ENCODE measurements around the gene TBC1D22A. TPM values are rescaled to one million over a fixed set of nuclear protein-coding genes. Genes with fewer than 3 reads are reported as not detected.
"Not testable (repeated sequence)": the region's sequence is repeated elsewhere in the genome, so short reads cannot be mapped to it uniquely, and the experiment has no call there.

TBC1D22A gene
- total RNA-seq, 1 donor from 2014 or later: 34.1 TPM

DNA sequence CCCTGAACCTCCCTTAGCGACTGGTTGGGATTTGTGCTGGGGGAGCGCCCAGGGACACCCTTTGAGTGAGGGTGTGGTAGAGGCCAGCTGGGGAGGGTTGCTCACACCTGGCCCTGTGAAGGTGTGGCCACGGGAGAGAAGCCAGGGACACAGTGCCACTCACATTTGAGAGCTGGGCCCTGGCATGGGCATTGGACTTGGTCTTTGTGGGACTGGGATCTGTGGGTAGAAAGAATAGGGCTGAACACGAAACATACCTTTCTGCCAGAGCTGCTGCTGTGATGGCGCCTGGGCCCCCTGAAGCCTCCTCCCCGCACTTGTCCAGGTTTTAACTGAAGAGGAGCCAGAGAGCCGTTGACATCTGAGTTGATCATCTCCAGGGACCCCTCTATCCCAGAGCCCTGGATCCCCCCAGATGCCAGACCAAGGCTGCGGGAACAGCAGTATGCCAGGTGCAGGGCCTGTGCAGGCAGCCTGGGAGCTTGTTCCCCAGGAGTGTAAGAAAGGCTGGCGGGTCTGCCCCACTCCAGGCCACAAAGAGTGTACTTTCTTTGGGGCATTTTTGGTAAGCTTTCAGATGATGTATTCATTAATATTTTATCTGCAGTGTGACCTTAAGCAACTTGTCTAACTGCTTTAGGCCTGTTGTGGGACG lies 284.1 kb downstream of the TBC1D22A start:
- TF ChIP-seq, protein P1, sequence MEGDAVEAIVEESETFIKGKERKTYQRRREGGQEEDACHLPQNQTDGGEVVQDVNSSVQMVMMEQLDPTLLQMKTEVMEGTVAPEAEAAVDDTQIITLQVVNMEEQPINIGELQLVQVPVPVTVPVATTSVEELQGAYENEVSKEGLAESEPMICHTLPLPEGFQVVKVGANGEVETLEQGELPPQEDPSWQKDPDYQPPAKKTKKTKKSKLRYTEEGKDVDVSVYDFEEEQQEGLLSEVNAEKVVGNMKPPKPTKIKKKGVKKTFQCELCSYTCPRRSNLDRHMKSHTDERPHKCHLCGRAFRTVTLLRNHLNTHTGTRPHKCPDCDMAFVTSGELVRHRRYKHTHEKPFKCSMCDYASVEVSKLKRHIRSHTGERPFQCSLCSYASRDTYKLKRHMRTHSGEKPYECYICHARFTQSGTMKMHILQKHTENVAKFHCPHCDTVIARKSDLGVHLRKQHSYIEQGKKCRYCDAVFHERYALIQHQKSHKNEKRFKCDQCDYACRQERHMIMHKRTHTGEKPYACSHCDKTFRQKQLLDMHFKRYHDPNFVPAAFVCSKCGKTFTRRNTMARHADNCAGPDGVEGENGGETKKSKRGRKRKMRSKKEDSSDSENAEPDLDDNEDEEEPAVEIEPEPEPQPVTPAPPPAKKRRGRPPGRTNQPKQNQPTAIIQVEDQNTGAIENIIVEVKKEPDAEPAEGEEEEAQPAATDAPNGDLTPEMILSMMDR (IDR thresholded peaks at IDR 0.05): no peak
- Histone ChIP-seq H3K4me1 (peaks cover 12% of the 10 kb centered on the region), H3K36me3 (peaks cover 4% of the 10 kb centered on the region), H3K27me3 (ENCODE audit: low read depth) (no peaks in the 10 kb centered on the region), H3K27ac (no peak overlapping the region), H3K9me3 (no peaks in the 10 kb centered on the region), H3K4me3 (no peak overlapping the region)
- ATAC-seq (no peak), DNase-seq (peak; percentile 35)
- intact Hi-C loops (cut with DNase I): no loop called here

DNA sequence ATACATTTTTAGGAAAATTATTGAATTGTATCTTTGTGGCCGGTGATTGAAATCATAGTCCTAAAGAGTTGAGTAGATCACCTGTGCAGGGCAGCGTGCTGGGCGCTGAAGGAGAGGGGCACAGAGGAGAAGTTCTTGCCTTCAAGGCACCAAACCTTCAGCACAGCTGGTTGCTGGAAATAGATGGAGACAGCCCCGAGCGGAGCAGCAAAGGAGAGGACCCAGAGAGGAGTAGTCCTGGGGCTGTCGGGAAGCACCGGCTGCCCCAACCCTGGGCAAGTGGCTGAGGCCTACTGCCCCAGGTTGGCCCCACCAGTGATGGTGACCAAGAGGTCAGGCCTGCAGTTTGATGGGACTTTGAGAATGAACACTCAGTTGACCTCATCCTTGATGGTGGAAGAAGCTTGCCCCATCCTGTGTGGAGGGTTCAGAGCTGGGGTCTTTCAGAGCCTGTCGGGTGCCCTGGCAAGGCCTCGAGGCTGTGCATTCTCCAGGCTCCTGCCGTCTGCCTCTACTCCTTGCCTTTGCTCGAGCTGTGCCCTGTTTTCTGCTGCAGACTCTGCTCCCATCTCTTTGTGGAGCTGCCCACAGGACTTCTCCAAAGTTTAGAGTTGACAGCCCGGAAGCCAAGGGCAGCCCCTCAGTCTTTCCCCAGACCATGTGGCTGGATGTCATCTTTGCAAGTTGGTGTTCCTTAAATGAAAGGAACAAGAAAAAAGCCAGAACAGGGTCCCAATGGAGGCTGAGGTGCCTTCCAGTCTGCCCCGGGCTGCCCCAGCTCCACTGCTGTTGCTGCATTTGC lies 285.1 kb downstream of the TBC1D22A start:
- peaks cover 12% of the 10 kb centered on the region for H3K4me1 ChIP-seq

DNA sequence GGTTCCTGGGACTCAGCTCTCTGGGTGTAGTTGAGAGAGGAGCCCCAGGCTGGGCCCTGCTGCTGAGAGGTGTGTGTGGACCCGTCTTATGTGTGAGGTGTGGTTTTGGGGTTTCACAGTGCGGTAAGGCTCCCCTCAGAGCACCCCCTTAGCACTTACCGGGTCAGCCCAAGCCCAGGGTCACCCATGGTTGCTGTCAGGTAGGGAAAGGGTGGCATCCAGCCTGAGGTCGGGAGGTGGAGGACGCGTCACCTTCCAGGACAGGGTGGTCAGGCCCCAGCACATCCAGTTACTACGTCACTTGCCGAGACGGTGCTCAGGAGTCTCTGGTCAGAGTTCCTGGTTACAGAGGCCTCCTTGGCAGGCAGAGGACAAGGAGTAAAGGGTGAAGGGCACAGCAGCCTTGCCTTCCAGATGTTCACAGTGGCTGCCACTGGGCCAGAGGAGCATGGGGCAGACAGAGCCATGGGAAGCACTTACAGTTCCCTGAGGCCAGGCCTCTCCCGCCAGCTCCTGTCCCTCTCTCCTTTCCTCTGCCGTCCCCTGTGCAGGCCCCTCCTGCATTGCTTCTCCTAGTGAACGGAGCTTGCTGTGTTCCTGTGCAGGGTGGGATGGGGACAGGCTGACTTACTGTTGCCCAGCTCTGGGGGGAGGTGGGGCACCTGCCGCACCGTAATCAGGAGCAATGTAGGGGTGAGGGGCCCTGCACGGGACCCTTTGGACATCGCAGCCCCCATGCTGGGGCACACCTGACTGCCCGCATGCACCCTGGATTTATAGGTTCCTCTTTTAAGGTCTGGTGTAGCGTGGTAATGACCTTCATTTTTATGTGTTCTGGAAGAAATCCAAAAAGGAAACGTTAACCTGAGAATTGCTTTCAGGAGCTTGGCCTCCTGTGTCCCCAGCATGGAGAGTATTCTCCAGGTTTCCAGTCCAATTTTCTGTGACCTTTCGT lies 285.9 kb downstream of the TBC1D22A start:
- peak; percentile 20 for DNase-seq
- TF ChIP-seq, protein P1 (IDR thresholded peaks at IDR 0.05): no peak
- Histone ChIP-seq H3K9me3 (no peaks in the 10 kb centered on the region), H3K27me3 (ENCODE audit: low read depth) (no peaks in the 10 kb centered on the region), H3K27ac (no peak overlapping the region), H3K4me3 (no peak overlapping the region), H3K4me1 (peaks cover 12% of the 10 kb centered on the region), H3K36me3 (peaks cover 5% of the 10 kb centered on the region)
- intact Hi-C loops (cut with DNase I): no loop called here
- no peak for ATAC-seq

More for the DNA sequence above, 285.1 kb downstream of the TBC1D22A start:
- Histone ChIP-seq H3K27ac (no peak overlapping the region), H3K4me3 (no peak overlapping the region), H3K27me3 (ENCODE audit: low read depth) (no peaks in the 10 kb centered on the region), H3K36me3 (peaks cover 4% of the 10 kb centered on the region), H3K9me3 (no peaks in the 10 kb centered on the region)
- DNase-seq (peak; percentile 28), ATAC-seq (no peak)
- intact Hi-C loops (cut with DNase I): no loop called here
- TF ChIP-seq, protein P1 (IDR thresholded peaks at IDR 0.05): no peak

DNA sequence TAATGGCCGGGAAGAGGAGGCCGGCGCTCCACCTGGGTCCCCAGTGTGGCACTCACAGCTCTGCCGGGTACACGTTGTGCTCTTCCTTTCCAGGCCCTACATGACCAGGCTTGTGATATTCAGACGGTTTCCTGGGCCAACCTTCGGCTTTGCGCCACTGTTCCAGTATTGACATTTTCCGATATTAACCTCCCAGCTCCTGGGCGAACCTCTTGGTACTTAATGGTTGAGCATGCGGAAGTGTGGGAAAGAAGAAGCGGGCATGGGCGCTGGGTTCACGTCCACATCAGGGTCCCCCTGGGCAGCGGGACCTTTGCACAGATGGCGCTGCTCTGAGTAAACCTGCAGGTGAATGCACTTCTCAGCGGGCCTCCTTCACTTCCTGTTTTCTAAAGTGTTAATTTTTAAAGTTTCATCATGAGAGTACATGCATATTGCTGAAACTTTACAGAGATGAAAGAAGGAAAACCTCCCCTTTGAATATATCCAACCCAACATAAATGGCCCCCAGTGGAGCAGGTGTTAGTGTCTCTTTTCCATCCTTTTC lies 286.7 kb downstream of the TBC1D22A start:
- Histone ChIP-seq H3K9me3 (no peaks in the 10 kb centered on the region), H3K4me1 (peaks cover 6% of the 10 kb centered on the region), H3K4me3 (no peak overlapping the region), H3K36me3 (peaks cover 13% of the 10 kb centered on the region), H3K27me3 (ENCODE audit: low read depth) (no peaks in the 10 kb centered on the region), H3K27ac (no peak overlapping the region)
- ATAC-seq: no peak
- intact Hi-C loops (cut with DNase I): no loop called here
- TF ChIP-seq, protein P1 (IDR thresholded peaks at IDR 0.05): no peak
- DNase-seq: peak; percentile 21

DNA sequence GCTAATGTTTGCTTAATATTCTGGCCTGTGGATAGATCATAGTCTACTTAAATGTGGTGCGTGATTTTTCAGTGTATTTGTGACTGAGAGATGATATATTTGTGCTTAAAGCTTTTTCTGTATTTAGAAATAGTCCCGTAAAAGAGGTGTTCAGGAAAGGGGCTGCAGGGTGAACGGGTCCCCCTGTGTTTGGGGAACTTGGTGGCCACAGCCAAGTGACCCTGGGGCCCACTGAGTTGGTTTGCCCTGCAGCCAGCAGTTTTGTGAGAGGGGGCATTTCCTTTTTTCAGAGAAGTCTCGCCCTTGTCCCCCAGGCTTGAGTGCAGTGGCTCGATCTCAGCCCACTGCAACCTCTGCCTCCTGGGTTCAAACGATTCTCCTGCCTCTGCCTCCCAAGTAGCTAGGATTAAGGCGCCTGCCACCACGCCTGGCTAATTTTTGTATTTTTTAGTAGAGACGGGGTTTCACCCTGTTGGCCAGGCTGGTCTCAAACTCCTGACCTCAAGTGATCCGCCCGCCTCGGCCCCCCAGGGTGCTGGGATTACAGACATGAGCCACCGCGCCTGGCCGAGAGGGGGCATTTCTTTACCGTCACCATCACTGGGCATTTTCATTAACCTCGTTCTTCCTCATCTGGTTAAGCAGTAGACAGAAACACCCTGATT lies 287.4 kb downstream of the TBC1D22A start:
- H3K27me3 ChIP-seq (ENCODE audit: low read depth); ATAC-seq; H3K4me3 ChIP-seq; H3K27ac ChIP-seq; intact Hi-C loops (cut with DNase I); H3K4me1 ChIP-seq; H3K9me3 ChIP-seq: not testable (repeated sequence)
- peak; percentile 24 for DNase-seq
- peaks cover 15% of the 10 kb centered on the region for H3K36me3 ChIP-seq

Data from lower lobe of right lung (tissue), 2 donors.